Upper lobe of left lung (tissue), 6 donors: ENCODE data around the gene CACNA2D4. TPM values are rescaled to one million over a fixed set of nuclear protein-coding genes. Genes with fewer than 3 reads are reported as not detected.

Experiments
- ATAC-seq, 2 donors: fragments of 200-7000 bp; cut with Tn5 transposase; one replicate each; pipeline ENCODE4 v1.9.1; 2022; ENCODE audit warnings: mild to moderate bottlenecking in 2 of 2, moderate library complexity in 2 of 2; ENCODE audit not compliant: low FRiP score in 2 of 2
- DNase-seq, 2 donors: peaks; one replicate each; pipeline ENCODE4 v3.0.0-alpha.2; 2019 to 2020
- H3K27ac ChIP-seq, 4 donors: fragments of 200-600 bp; sonication (generic); one replicate each; pipeline ENCODE4 v1.5.1; 2016 to 2019
- H3K27me3 ChIP-seq, 4 donors: fragments of 200-600 bp; sonication (generic); one replicate each; pipeline ENCODE4 v1.5.1; 2017 to 2019
- H3K36me3 ChIP-seq, 4 donors: fragments of 200-600 bp; sonication (generic); one replicate each; pipeline ENCODE4 v1.5.1; 2016 to 2019
- H3K4me1 ChIP-seq, 4 donors: fragments of 200-600 bp; sonication (generic); one replicate each; pipeline ENCODE4 v1.5.1; 2018 to 2019
- H3K4me3 ChIP-seq, 4 donors: fragments of 200-600 bp; sonication (generic); one replicate each; pipeline ENCODE4 v1.5.1; 2017 to 2019; ENCODE audit warnings: mild to moderate bottlenecking in 2 of 4, moderate library complexity in 1 of 4
- H3K9me3 ChIP-seq, 4 donors: fragments of 200-600 bp; sonication (generic); one replicate each; pipeline ENCODE4 v1.5.1; 2018 to 2019
- EP300 ChIP-seq, 4 donors: sonication (generic); formaldehyde crosslinking; IDR thresholded peaks; one replicate each; pipeline ENCODE4 v1.5.1; 2017; ENCODE audit warnings: antibody characterized with exemption in 4 of 4, control low read depth in 2 of 4
- POLR2A ChIP-seq, 4 donors: fragments of 450-650 bp; IDR thresholded peaks; one replicate each; pipeline ENCODE4 v1.5.1; 2016 to 2017; ENCODE audit warnings: antibody characterized with exemption in 4 of 4, mild to moderate bottlenecking in 2 of 4
- POLR2AphosphoS5 ChIP-seq, 2 donors: sonication (generic); formaldehyde crosslinking; IDR thresholded peaks; one replicate each; pipeline ENCODE4 v1.5.1; 2017; ENCODE audit warnings: antibody characterized with exemption in 2 of 2
- WGBS, 2 donors: methylation state at CpG; one replicate each; pipeline ENCODE4 v1.1.5; 2017 to 2018; 5-methylcytosine and 5-hydroxymethylcytosine counted together
- total RNA-seq, 6 donors: library from RNA; depleted of rRNA in 4 of 6; stranded (reverse); fragments of >200 nt in 4 of 6; gene quantifications; one replicate each; pipeline versions ENCODE4 v1.1.0 to v1.2.1, GENCODE V29; 2016 to 2021
- TF ChIP-seq, protein P1 (sequence below), 6 experiments: fragments of 450-650 bp in 4 of 6; fragments of 200-600 bp in 2 of 6; sonication (generic) in 2 of 6; IDR thresholded peaks; one replicate each; pipeline ENCODE4 v1.5.1; 2016 to 2019; ENCODE audit warnings: antibody characterized with exemption in 6 of 6
- donor health status: DM: no; HTN: no; CAD: no; lungs with moderate emphysema.
- donor health status: DM: no; HTN: yes; CAD: no; lungs with severe emphysema.

The CACNA2D4 gene
- total RNA-seq, 6 donors from 2014 or later: 3.3 to 8.4 (median 7.0) TPM

DNA sequence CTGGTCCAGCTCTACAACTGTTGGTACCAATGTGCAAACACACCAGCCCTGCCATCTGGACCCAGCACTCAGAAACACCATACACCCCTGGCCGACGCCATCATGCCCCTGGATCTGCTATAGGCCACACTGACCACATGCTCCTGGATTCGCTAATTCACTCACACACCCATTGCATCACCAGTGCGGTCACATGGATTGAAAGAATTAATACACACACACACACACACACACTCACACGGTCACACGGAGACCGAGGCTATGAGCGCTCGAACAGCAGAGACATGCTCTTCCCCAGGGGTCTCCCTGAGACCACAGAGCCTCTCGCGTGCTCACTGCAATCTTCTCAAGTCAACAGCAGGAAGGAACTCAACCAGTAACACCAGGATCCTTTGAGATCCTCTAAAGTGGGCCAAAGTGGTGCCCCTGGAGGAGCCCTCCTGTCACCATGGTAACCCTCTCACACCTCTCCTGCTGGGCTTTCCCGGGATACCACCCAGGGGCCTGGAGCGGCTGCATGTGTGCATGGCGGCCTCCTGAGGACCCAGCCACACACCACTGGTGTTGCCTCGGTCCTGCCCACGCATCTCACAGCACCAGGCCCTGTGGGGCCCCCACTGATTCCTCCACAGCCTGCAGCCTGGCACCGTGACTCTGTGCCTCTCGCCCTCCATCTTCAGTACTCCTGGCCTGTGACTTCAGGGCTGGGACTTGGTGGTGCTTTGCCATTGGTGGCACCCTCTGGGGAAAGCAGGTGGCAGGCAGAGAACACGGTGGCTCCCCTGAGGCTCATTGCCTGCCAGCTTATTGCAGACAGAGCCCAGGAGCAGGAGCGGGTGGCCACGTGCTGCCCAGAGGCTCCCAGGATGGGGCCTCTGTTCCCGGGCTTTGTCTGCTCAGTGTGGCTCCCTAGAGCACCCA, 83.0 kb downstream of the CACNA2D4 start:
- H3K27ac ChIP-seq: no peak overlapping the region
- WGBS, 2 donors: 76 to 80% methylated on average over 12 to 22 of the region's 22 CpGs
- no peak for ATAC-seq
- H3K9me3 ChIP-seq: no peaks in the 10 kb centered on the region
- no peak for TF ChIP-seq POLR2A (IDR thresholded peaks at IDR 0.05)
- peaks cover 0 to 11% (median 2%) of the 10 kb centered on the region in 4 donors for H3K4me1 ChIP-seq
- DNase-seq: peak in 1 of 2 donors; percentile 58
- no peak overlapping the region for H3K4me3 ChIP-seq
- H3K36me3 ChIP-seq: no peaks in the 10 kb centered on the region
- H3K27me3 ChIP-seq: peaks cover 0 to 6% (median 0%) of the 10 kb centered on the region in 4 donors

GRCh38 chr12:1834186-1834925, 84.1 kb downstream of the CACNA2D4 start:
- ATAC-seq (no peak), DNase-seq (peak in 1 of 2 donors; percentile 71)

GRCh38 chr12:1833596-1834028, 84.8 kb downstream of the CACNA2D4 start:
- Histone ChIP-seq H3K9me3 (no peaks in the 10 kb centered on the region), H3K27ac (no peak overlapping the region), H3K36me3 (no peaks in the 10 kb centered on the region), H3K4me1 (peaks cover 0 to 12% (median 2%) of the 10 kb centered on the region in 4 donors), H3K4me3 (no peak overlapping the region), H3K27me3 (peaks cover 0 to 6% (median 0%) of the 10 kb centered on the region in 4 donors)
- ATAC-seq (no peak), DNase-seq (no peak)
- WGBS, 2 donors: 79 to 81% methylated on average over 9 to 10 of the region's 10 CpGs
- TF ChIP-seq, protein P1, sequence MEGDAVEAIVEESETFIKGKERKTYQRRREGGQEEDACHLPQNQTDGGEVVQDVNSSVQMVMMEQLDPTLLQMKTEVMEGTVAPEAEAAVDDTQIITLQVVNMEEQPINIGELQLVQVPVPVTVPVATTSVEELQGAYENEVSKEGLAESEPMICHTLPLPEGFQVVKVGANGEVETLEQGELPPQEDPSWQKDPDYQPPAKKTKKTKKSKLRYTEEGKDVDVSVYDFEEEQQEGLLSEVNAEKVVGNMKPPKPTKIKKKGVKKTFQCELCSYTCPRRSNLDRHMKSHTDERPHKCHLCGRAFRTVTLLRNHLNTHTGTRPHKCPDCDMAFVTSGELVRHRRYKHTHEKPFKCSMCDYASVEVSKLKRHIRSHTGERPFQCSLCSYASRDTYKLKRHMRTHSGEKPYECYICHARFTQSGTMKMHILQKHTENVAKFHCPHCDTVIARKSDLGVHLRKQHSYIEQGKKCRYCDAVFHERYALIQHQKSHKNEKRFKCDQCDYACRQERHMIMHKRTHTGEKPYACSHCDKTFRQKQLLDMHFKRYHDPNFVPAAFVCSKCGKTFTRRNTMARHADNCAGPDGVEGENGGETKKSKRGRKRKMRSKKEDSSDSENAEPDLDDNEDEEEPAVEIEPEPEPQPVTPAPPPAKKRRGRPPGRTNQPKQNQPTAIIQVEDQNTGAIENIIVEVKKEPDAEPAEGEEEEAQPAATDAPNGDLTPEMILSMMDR (IDR thresholded peaks at IDR 0.05): no peak
- no peak for TF ChIP-seq POLR2A (IDR thresholded peaks at IDR 0.05)
- no peak for TF ChIP-seq EP300 (IDR thresholded peaks at IDR 0.05)
- TF ChIP-seq POLR2AphosphoS5 (IDR thresholded peaks at IDR 0.05): no peak

More at GRCh38 chr12:1834186-1834925, 84.1 kb downstream of the CACNA2D4 start:
- no peak overlapping the region for H3K27ac ChIP-seq
- H3K36me3 ChIP-seq: no peaks in the 10 kb centered on the region
- H3K4me1 ChIP-seq: peaks cover 0 to 12% (median 2%) of the 10 kb centered on the region in 4 donors
- WGBS, 2 donors: 82 to 84% methylated on average over 8 to 33 of the region's 34 CpGs
- peaks cover 0 to 6% (median 0%) of the 10 kb centered on the region in 4 donors for H3K27me3 ChIP-seq
- TF ChIP-seq POLR2A (IDR thresholded peaks at IDR 0.05): no peak
- TF ChIP-seq, protein P1 (IDR thresholded peaks at IDR 0.05): no peak
- no peak for TF ChIP-seq EP300 (IDR thresholded peaks at IDR 0.05)
- no peak for TF ChIP-seq POLR2AphosphoS5 (IDR thresholded peaks at IDR 0.05)
- no peaks in the 10 kb centered on the region for H3K9me3 ChIP-seq
- no peak overlapping the region for H3K4me3 ChIP-seq

DNA sequence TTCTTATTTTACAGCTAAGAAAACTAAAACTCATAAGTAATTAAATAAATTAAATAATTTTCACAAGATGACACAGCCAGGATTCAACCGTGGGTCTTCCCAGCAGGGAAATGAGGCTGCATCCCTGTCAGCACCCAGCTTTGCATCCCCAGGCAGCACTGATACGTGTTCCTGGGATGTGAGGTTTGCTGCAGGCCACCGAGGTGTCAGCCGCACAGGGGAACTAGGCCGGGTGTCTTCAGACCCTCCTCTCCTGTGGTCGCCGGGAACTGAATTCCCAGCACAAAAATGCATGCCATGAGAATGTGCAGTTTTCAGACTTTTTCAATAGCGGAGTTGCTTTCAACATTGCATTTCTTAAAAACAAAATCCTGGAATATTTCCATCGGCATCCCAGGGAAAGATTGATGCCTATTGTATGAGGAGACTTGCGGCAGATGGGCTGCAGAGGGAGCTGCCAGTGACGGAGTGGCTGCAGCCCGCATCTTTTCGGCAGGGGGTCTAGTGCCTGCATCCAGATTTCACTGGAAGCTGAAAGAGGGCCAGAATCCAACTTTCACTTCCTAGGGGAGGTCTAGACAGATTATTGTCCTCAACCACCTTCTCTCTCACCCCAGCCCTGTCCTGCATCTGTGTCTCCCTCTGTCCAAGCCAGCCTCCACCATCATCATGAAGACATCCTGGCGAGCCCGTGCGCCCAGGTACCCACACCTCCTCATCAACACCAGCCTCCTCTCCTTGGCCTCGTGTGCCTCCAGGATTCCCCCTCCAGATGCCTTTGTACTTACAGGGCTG, 85.5 kb downstream of the CACNA2D4 start:
- ATAC-seq (no peak), DNase-seq (no peak)
- no peaks in the 10 kb centered on the region for H3K36me3 ChIP-seq
- no peaks in the 10 kb centered on the region for H3K9me3 ChIP-seq
- H3K4me3 ChIP-seq: no peak overlapping the region
- H3K4me1 ChIP-seq: peaks cover 0 to 12% (median 2%) of the 10 kb centered on the region in 4 donors
- no peak overlapping the region for H3K27ac ChIP-seq
- WGBS, 2 donors: 72 to 79% methylated on average over 16 to 17 of the region's 17 CpGs
- TF ChIP-seq POLR2A (IDR thresholded peaks at IDR 0.05) (no peak), EP300 (IDR thresholded peaks at IDR 0.05) (no peak), POLR2AphosphoS5 (IDR thresholded peaks at IDR 0.05) (no peak)
- TF ChIP-seq, protein P1 (IDR thresholded peaks at IDR 0.05): no peak
- H3K27me3 ChIP-seq: peaks cover 0 to 6% (median 0%) of the 10 kb centered on the region in 4 donors
